Sciatic nerve (tissue), 2 donors: ENCODE measurements around the gene CYSLTR2. TPM values are rescaled to one million over a fixed set of nuclear protein-coding genes. Genes with fewer than 3 reads are reported as not detected.
"Not testable (repeated sequence)": the region's sequence is repeated elsewhere in the genome, so short reads cannot be mapped to it uniquely, and the experiment has no call there.

Source experiments
- ATAC-seq: fragments of 200-7000 bp; cut with Tn5 transposase; one replicate; pipeline ENCODE4 v1.9.1; 2020; ENCODE audit warnings: mild to moderate bottlenecking, moderate library complexity
- DNase-seq: peaks from one replicate; pipeline ENCODE4 v3.0.0-alpha.2; 2020; ENCODE audit warnings: low spot score
- intact Hi-C: fragments of 100-400 bp; cut with DNase I; formaldehyde crosslinking; loops from one replicate; pipeline ENCODE4 v1.14.2; 2022
- total RNA-seq: library from RNA; stranded (reverse); fragmentation: NEBNext Ultra II Directional; extraction: Animal tissue kit (Norgen Biotek cat#: 25700); gene quantifications from one replicate; pipeline ENCODE4 v1.2.1, GENCODE V29; 2021
- donor health status: DM: no; HTN: no; CAD: no.
- donor health status: DM: no; HTN: no; CAD: no.

Gene CYSLTR2
- total RNA-seq, 1 donor from 2014 or later, result 1.4 TPM

- ATAC-seq, result no peak
- intact Hi-C loops, result no loop called here
- no peak for DNase-seq
These were observed 11.7 kb upstream of the CYSLTR2 start for GRCh38 chr13:48642061-48642460.

DNA sequence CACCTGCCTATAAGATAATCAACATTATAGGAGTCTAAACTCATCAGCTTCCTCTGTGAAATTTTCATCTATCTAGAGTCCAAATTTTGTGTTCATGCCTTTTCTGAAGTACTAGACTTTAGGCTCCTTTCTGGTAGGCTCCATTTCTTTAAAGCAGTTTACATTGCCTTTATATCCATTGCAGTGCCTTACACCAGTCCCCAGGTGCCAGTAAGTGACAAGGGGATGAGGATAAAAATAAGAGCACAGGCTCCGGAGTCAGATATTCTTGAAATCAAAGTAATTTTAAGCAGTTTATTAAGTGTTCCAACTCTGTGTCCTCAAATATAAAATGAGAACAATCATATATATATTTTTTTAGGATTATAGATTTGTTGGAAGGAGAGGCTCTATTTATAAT, 10.6 kb upstream of the CYSLTR2 start:
- intact Hi-C loops, result no loop called here
- DNase-seq, result no peak
- no peak for ATAC-seq

DNA sequence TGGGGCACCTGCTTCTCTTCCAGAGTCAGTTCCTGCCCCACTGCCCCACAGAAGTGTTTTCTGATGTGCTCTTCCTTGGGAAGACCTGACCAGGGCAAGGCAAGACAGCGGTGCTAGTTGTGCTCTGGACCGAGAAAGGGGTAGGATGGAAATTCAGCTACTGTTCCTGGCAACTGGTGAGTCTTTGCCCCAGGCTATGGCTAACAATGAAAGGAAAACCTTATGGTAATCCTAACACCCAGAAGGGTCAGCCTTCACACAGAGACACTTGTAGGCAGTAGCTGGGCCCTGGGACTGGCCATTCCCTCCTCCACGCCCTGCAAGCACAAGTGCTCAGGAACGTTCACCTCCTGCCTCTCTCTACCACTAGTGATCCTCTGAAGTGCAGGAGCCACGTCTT, 9.6 kb upstream of the CYSLTR2 start:
- ATAC-seq (no peak), DNase-seq (no peak)
- intact Hi-C loops, result no loop called here

- DNase-seq (no peak), ATAC-seq (no peak)
- intact Hi-C loops, result no loop called here
These were observed 8.8 kb upstream of the CYSLTR2 start for GRCh38 chr13:48644951-48645350.

GRCh38 chr13:48645845-48646244, 7.9 kb upstream of the CYSLTR2 start:
- DNase-seq, result no peak
- intact Hi-C loops, result no loop called here
- ATAC-seq, result no peak

- intact Hi-C loops, result no loop called here
- DNase-seq (no peak), ATAC-seq (no peak)
These were observed 6.9 kb upstream of the CYSLTR2 start for GRCh38 chr13:48646791-48647190.

DNA sequence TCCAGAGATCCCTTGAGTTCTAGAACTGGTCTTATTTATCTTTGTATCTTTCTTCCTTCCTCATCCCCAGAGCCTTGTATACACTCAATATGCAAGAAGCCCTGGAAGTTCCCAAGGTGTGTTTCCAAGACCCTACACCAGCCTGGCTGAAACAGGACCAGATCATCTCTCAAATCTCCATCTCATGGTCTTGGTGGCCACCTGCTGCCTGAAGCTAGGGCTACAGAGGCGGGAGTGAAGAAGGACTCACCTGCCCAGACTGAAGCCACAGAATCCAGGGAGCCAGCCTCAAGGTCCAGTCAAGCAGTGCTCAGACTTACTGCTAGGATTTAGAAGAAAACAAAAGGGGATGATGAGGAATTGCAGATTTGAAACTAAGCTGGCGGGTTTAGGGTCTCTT, 6.1 kb upstream of the CYSLTR2 start:
- no peak for DNase-seq
- intact Hi-C loops, result no loop called here
- ATAC-seq, result peak; percentile 49

DNA sequence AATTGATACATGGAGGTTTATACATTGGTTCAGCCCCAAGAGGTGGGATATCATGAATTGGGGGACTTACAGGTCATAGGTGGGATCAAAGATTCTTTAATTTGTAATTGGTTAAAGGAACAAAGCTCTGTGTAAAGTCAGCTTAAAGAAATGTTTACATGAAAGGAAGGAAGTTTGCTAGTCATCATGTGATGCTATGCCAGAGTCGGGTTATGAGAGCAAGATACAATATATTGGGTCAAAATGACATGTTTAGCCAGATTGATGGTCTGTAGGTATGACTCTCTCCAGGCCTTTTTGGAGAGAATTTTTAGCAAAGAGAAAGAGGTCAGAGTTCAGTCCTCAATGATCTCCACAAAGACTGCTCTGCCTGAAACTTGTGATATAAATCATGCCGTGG, 5.3 kb upstream of the CYSLTR2 start:
- intact Hi-C loops, result no loop called here
- ATAC-seq, result no peak
- no peak for DNase-seq

GRCh38 chr13:48652851-48653471, 768 bp upstream of the CYSLTR2 start:
- DNase-seq (no peak), ATAC-seq (no peak)
- intact Hi-C loops, result no loop called here

GRCh38 chr13:48654511-48654910, 782 bp downstream of the CYSLTR2 start:
- peak; percentile 70 for ATAC-seq
- DNase-seq, result no peak
- intact Hi-C loops, result no loop called here

GRCh38 chr13:48655291-48655690, 1.6 kb downstream of the CYSLTR2 start:
- DNase-seq (no peak), ATAC-seq (no peak)
- intact Hi-C loops, result no loop called here

- intact Hi-C loops, result no loop called here
- ATAC-seq, result no peak
- DNase-seq, result no peak
These were observed 2.9 kb downstream of the CYSLTR2 start for GRCh38 chr13:48656608-48657007.

DNA sequence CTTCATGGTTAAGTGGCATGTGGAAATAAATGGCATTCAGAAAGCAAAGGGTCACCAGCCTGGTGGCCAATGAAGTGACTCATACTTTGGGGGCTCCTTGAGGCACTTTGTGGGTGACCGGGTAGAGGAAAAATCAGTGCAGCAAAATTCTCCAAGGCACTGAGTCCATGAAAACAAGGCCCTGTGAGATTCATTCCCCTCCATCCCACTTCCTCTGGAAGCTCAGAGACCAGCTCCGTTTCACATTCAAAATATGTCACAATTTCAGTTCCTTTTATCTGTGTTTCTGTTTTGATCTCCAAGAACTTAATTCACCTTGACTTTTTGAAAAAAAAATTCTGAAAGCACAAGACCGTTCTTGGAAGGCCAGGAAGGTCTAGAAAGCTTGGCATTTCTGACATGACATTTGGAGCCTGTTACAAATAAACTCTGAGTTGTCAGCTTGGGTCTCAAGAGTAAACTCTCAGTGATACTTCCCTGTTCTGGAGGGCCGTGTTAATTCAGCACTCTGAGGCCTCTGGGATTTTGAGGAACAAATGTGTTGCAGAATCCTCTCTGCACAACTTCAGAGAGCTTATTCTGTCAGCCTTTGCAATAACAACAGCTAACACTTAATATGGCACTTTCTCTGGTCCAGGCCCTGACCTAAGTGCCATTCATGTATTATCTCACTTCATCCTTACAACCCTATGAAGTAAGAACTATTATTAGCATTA, 6.8 kb downstream of the CYSLTR2 start:
- intact Hi-C loops, result no loop called here
- DNase-seq, result no peak
- peak; percentile 93 for ATAC-seq

GRCh38 chr13:48661107-48661506, 7.4 kb downstream of the CYSLTR2 start:
- ATAC-seq (no peak), DNase-seq (no peak)
- intact Hi-C loops, result no loop called here

DNA sequence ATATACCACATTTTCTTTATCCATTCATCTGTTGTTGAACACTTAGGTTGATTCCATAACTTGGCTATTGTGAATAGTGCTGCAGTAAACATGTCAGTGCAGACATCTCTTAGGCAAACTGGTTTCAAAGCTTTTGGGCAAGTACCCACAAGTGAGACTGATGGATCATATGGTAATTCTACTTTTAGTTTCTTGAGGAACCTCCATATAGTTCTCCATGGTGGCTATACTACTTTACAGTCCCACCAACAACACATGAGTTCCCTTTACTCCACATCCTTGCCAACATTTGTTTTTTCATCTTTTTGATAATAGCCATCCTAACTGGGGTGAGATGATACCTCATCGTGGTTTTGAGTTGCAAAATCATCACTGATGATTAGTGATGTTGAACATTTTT, 8.5 kb downstream of the CYSLTR2 start:
- intact Hi-C loops, result no loop called here
- DNase-seq (no peak), ATAC-seq (no peak)

DNA sequence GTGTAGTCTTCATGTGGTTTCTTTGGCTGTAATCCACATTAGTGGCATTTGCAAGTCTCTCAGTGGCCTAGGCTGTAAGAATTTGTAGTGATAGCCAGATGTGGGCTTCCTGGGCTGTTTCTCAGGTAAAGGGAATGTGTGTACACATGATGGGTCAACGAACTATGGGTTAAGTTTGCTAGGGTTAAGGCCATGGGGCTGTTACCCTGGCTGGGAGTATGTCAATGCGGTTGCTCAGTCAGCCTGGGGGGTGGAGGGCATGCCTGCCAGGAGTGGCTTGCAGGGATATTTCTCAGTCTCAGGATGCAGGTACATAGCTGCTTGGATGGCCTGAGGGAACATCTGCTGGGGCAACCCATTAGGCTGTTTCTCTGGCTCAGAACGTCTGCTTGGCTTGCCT, 13.4 kb downstream of the CYSLTR2 start:
- no peak for ATAC-seq
- intact Hi-C loops, result no loop called here

GRCh38 chr13:48671421-48671820, 17.7 kb downstream of the CYSLTR2 start:
- intact Hi-C loops, DNase-seq, ATAC-seq: not testable (repeated sequence)

More for the DNA sequence above, 13.4 kb downstream of the CYSLTR2 start:
- no peak for DNase-seq

GRCh38 chr13:48675247-48675646, 21.5 kb downstream of the CYSLTR2 start:
- no peak for ATAC-seq
- intact Hi-C loops, result no loop called here
- no peak for DNase-seq

DNA sequence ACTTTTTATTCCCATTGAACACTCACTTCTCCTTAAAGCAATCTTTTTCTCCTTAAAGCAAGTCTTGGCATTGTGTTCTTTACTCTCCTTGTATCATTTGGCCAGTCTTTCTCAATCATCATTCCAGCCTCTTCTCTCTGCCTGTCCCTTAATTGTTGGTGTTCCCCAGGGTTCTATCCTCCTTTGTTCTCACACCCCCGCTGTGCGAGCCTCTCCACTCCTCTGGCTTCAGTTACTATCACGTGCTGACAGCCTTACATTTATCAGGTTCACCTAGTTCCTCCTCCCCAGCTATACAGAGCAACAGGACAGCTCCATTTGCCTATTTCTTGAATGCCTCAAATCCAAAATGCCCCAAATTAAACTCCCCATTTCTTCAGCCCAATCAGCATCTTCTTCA, 24.6 kb downstream of the CYSLTR2 start:
- no peak for ATAC-seq
- intact Hi-C loops, result no loop called here
- no peak for DNase-seq

GRCh38 chr13:48679941-48680680, 26.4 kb downstream of the CYSLTR2 start:
- ATAC-seq, result no peak
- intact Hi-C loops, result no loop called here
- DNase-seq, result no peak
